K562 (cell line): ENCODE results near the gene CD4. TPM values are rescaled to one million over a fixed set of nuclear protein-coding genes. Genes with fewer than 3 reads are reported as not detected.
A peak's percentile ranks its signal among the peaks of the same experiment; 100 is the strongest.

ENCODE experiments used
- ARNT ChIP-seq, 2 experiments: fragments of 450-650 bp; IDR thresholded peaks; 2 replicates each; pipeline ENCODE4 v1.6.1; 2016; ENCODE audit warnings: mild to moderate bottlenecking in 1 of 2
- ATF4 ChIP-seq: fragments of 450-650 bp; formaldehyde crosslinking; IDR thresholded peaks from 2 replicates; pipeline ENCODE4 v1.4.0; 2022; ENCODE audit warnings: mild to moderate bottlenecking, moderate library complexity
- CXXC5 ChIP-seq: fragments of 250-450 bp; sonication (Bioruptor Pico); IDR thresholded peaks from 2 replicates; pipeline ENCODE4 v1.8.0; 2022; ENCODE audit warnings: inconsistent platforms, mild to moderate bottlenecking, moderate library complexity
- DDX20 ChIP-seq: fragments of 450-650 bp; IDR thresholded peaks from 2 replicates; pipeline ENCODE4 v1.6.1; 2016; ENCODE audit warnings: missing genetic modification characterization, low read depth, mild to moderate bottlenecking, missing compliant biosample characterization, moderate library complexity
- FOXA1 ChIP-seq: fragments of 450-650 bp; IDR thresholded peaks from 2 replicates; pipeline ENCODE4 v1.6.1; 2016; ENCODE audit warnings: mild to moderate bottlenecking, borderline replicate concordance
- GMEB1 ChIP-seq: fragments of 250-450 bp; sonication (Bioruptor Pico); IDR thresholded peaks from 2 replicates; pipeline ENCODE4 v1.4.0; 2020; ENCODE audit warnings: mild to moderate bottlenecking
- HDAC1 ChIP-seq, 2 experiments: fragments of 450-650 bp; IDR thresholded peaks; 2 replicates each; pipeline ENCODE4 v1.6.1; 2016 to 2017; ENCODE audit warnings: inconsistent platforms in 1 of 2, mild to moderate bottlenecking in 1 of 2, moderate library complexity in 1 of 2
- ILK ChIP-seq: fragments of 450-650 bp; IDR thresholded peaks from 2 replicates; pipeline ENCODE4 v1.6.1; 2016; ENCODE audit warnings: missing genetic modification characterization, low read depth, mild to moderate bottlenecking, missing compliant biosample characterization, moderate library complexity, borderline replicate concordance
- NELFE ChIP-seq: IDR thresholded peaks from 2 replicates; pipeline ENCODE4 v1.6.1; 2011; ENCODE audit warnings: mild to moderate bottlenecking; ENCODE audit not compliant: insufficient read depth, insufficient read length
- NFATC3 ChIP-seq: fragments of 450-650 bp; IDR thresholded peaks from 2 replicates; pipeline ENCODE4 v1.6.1; 2017; ENCODE audit warnings: mild to moderate bottlenecking
- SIN3A ChIP-seq, 2 experiments: fragments of 150-350 bp in 1 of 2; IDR thresholded peaks; 2 replicates each; pipeline ENCODE4 v1.6.1; 2011 to 2016; ENCODE audit warnings: borderline replicate concordance in 2 of 2, low read depth in 2 of 2, low read length in 2 of 2, mild to moderate bottlenecking in 2 of 2, moderate library complexity in 2 of 2; ENCODE audit not compliant: control insufficient read depth in 1 of 2
- WHSC1 ChIP-seq: IDR thresholded peaks from one replicate; pipeline ENCODE4 v1.6.1; 2012; ENCODE audit warnings: low read length, control low read depth, inconsistent platforms
- ZKSCAN3 ChIP-seq: fragments of 250-450 bp; sonication (Bioruptor Pico); IDR thresholded peaks from 2 replicates; pipeline ENCODE4 v1.4.0; 2020
- polyA plus RNA-seq, 8 experiments: library from polyadenylated mRNA; depleted of rRNA in 4 of 8; stranded (reverse) in 5 of 8; unstranded in 3 of 8; fragments of >200 nt; fragmentation: Nextera tagmentation in 2 of 8; fragmentation: Illumina TruSeq in 1 of 8; extraction: Ambion mirVana in 2 of 8; extraction: Trizol in 1 of 8; gene quantifications; 2 replicates each; pipeline versions ENCODE4 v1.2.1 to v1.2.3, GENCODE V29; 2011 to 2014; ENCODE audit warnings: inconsistent platforms in 1 of 8, missing spikeins in 1 of 8
- total RNA-seq, 7 experiments: library from RNA; depleted of rRNA in 6 of 7; stranded (reverse); fragments of >200 nt in 6 of 7; fragmentation: Illumina TruSeq in 2 of 7; extraction: Trizol in 2 of 7; gene quantifications; 2 replicates each; pipeline versions ENCODE4 v1.2.1 to v1.2.3, GENCODE V29; 2011 to 2021; ENCODE audit warnings: low replicate concordance in 1 of 7
- TF ChIP-seq, protein P1 (sequence below), 2 experiments: fragments of 150-350 bp in 1 of 2; IDR thresholded peaks; 2 replicates each; pipeline ENCODE4 v1.6.1; 2012 to 2016; ENCODE audit warnings: low read depth in 2 of 2, low read length in 2 of 2, mild to moderate bottlenecking in 1 of 2, moderate library complexity in 1 of 2
- TF ChIP-seq, protein P2 (sequence below): fragments of 250-450 bp; sonication (Bioruptor Pico); IDR thresholded peaks from 2 replicates; pipeline ENCODE4 v1.5.0; 2020; ENCODE audit warnings: mild to moderate bottlenecking, borderline replicate concordance
- TF ChIP-seq, protein P3 (sequence below), 2 experiments: fragments of 250-450 bp in 1 of 2; fragments of 450-650 bp in 1 of 2; sonication (Bioruptor Pico) in 1 of 2; IDR thresholded peaks; 2 replicates each; pipeline versions ENCODE4 v1.6.1 to v1.8.0; 2016 to 2021; ENCODE audit warnings: mild to moderate bottlenecking in 2 of 2, moderate library complexity in 2 of 2, missing compliant biosample characterization in 1 of 2, missing genetic modification characterization in 1 of 2

Gene CD4
- total and polyA plus RNA-seq, 9 of the 15 experiments (the other 6 are each of a cell fraction or from before 2014, with no cell fraction given), result 0.06 to 0.27 (median 0.09) TPM; not detected in 5

DNA sequence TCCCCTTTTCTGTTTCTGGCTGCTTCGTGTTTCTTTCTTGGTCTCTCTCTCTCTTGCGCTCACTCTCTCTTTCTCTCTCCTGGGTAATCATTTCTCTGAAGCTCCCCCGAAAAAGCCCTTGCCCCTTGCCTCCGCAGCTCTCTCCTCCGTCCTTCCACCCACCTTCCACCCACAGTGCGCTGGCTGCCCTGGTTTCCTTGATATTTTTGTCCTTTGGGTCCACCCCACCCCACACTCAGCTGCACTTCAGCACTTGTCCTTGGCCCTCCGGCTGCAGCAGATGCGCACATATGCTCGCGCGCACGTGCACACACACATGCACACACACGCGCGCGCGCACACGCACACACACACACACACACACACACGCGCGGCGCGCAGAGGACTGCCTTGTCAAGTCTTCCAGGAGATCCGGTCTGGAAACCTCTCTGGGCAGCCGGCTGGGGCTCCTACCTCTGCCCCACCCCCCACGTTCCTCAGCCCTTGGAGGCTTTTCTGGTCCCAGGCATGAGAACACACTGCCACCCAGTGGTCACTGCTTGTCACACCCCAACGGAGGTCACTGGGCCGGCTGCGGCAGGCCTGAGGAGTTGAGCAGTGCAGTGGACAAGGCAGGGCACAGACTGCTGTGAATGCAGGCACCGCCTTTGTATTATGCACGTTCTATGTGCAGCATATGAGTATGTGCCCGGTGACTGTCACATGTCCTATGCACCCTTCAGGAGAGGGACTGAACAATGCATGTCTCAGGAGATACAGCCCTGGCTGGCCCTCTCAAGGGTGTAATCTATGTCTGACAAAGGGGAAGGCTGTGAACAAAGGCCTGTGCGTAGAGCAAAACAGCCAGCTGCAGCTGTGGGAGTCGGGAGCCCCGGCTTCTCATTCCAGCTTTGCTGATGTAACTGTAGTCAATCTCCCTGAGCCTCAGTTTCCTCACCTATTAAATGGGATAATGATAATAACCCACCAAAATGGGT, 10.5 kb upstream of the CD4 start (continued):
- TF ChIP-seq ATF4 (CRISPR knock-in tag), result no peak
- TF ChIP-seq GMEB1 (CRISPR knock-in tag), result no peak
- TF ChIP-seq ARNT (IDR thresholded peaks at IDR 0.05), result peak; percentile 51 to 60; a peak in 3 of 4 replicates
- TF ChIP-seq NFATC3, result no peak
- no peak for TF ChIP-seq ILK
- TF ChIP-seq NELFE, result no peak
- TF ChIP-seq CXXC5 (CRISPR knock-in tag), result peak; percentile 82
- TF ChIP-seq, protein P1, sequence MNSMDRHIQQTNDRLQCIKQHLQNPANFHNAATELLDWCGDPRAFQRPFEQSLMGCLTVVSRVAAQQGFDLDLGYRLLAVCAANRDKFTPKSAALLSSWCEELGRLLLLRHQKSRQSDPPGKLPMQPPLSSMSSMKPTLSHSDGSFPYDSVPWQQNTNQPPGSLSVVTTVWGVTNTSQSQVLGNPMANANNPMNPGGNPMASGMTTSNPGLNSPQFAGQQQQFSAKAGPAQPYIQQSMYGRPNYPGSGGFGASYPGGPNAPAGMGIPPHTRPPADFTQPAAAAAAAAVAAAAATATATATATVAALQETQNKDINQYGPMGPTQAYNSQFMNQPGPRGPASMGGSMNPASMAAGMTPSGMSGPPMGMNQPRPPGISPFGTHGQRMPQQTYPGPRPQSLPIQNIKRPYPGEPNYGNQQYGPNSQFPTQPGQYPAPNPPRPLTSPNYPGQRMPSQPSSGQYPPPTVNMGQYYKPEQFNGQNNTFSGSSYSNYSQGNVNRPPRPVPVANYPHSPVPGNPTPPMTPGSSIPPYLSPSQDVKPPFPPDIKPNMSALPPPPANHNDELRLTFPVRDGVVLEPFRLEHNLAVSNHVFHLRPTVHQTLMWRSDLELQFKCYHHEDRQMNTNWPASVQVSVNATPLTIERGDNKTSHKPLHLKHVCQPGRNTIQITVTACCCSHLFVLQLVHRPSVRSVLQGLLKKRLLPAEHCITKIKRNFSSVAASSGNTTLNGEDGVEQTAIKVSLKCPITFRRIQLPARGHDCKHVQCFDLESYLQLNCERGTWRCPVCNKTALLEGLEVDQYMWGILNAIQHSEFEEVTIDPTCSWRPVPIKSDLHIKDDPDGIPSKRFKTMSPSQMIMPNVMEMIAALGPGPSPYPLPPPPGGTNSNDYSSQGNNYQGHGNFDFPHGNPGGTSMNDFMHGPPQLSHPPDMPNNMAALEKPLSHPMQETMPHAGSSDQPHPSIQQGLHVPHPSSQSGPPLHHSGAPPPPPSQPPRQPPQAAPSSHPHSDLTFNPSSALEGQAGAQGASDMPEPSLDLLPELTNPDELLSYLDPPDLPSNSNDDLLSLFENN (IDR thresholded peaks at IDR 0.05; ENCODE audit: low read depth in 2 of 2, low read length in 2 of 2), result no peak
- TF ChIP-seq, protein P2, sequence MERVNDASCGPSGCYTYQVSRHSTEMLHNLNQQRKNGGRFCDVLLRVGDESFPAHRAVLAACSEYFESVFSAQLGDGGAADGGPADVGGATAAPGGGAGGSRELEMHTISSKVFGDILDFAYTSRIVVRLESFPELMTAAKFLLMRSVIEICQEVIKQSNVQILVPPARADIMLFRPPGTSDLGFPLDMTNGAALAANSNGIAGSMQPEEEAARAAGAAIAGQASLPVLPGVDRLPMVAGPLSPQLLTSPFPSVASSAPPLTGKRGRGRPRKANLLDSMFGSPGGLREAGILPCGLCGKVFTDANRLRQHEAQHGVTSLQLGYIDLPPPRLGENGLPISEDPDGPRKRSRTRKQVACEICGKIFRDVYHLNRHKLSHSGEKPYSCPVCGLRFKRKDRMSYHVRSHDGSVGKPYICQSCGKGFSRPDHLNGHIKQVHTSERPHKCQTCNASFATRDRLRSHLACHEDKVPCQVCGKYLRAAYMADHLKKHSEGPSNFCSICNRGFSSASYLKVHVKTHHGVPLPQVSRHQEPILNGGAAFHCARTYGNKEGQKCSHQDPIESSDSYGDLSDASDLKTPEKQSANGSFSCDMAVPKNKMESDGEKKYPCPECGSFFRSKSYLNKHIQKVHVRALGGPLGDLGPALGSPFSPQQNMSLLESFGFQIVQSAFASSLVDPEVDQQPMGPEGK (CRISPR knock-in tag), result no peak
- TF ChIP-seq DDX20 (tag), result no peak
- TF ChIP-seq, protein P3, sequence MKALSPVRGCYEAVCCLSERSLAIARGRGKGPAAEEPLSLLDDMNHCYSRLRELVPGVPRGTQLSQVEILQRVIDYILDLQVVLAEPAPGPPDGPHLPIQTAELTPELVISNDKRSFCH (CRISPR knock-in tag; IDR thresholded peaks at IDR 0.05), result no peak
- TF ChIP-seq, protein P3 (tag; IDR thresholded peaks at IDR 0.05), result 0 out of 2 replicates have a peak, but pooled peaks have one; percentile 37
- no peak for TF ChIP-seq FOXA1
- TF ChIP-seq WHSC1, result no peak
- no peak for TF ChIP-seq ZKSCAN3 (CRISPR knock-in tag)
- peak in 1 of 2 experiments; percentile 30; a peak in 1 of 4 replicates for TF ChIP-seq SIN3A (IDR thresholded peaks at IDR 0.05; ENCODE audit: borderline replicate concordance in 2 of 2, control insufficient read depth in 1 of 2, low read depth in 2 of 2, low read length in 2 of 2)
- TF ChIP-seq HDAC1 (IDR thresholded peaks at IDR 0.05), result peak in 1 of 2 experiments; percentile 94; a peak in 2 of 4 replicates
